ENCODE measurements around the gene FAR2.

GRCh38 chr12:29350080-29350479 lies 201.0 kb downstream of the FAR2 start:
- TF ChIP-seq REST (IDR thresholded peaks at IDR 0.05; ENCODE audit: low read depth, low read length): no peak
- no peak for TF ChIP-seq NRF1 (IDR thresholded peaks at IDR 0.05; ENCODE audit: low read depth, low read length)
- TF ChIP-seq YY1 (IDR thresholded peaks at IDR 0.05; ENCODE audit: low read depth): no peak
- no peak for TF ChIP-seq CTCF (IDR thresholded peaks at IDR 0.05)
- no peak for TF ChIP-seq FOXJ3 (CRISPR knock-in tag; IDR thresholded peaks at IDR 0.05)
- no peak for TF ChIP-seq MEF2A (IDR thresholded peaks at IDR 0.05; ENCODE audit: borderline replicate concordance, low read depth)
- no peak for TF ChIP-seq EZH2phosphoT487 (IDR thresholded peaks at IDR 0.05; ENCODE audit: borderline replicate concordance, low read depth)
- TF ChIP-seq EP300 (IDR thresholded peaks at IDR 0.05; ENCODE audit: borderline replicate concordance in 1 of 2, low read depth in 1 of 2, low read length in 1 of 2): 0 out of 4 replicates have a peak, but pooled peaks of 1 of the 2 experiments have one; percentile 19
- TF ChIP-seq RXRA (IDR thresholded peaks at IDR 0.05; ENCODE audit: borderline replicate concordance, low read depth): no peak
